SK-N-SH treated with all-trans-retinoic acid at 6 μM for 48 hours (cell line): Measurements from ENCODE around the gene B3GNT5.

ENCODE experiments used
- ATAC-seq: fragments of 200-7000 bp; cut with Tn5 transposase; 3 replicates; pipeline ENCODE4 v1.9.1; 2020; ENCODE audit warnings: mild to moderate bottlenecking, moderate library complexity
- ARNTL ChIP-seq: fragments of 450-650 bp; formaldehyde crosslinking; IDR thresholded peaks from 2 replicates; pipeline ENCODE4 v1.5.0; 2020; ENCODE audit warnings: low read depth, mild to moderate bottlenecking, moderate library complexity, borderline replicate concordance
- BACH2 ChIP-seq: fragments of 250-450 bp; sonication (Bioruptor Pico); IDR thresholded peaks from 2 replicates; pipeline ENCODE4 v1.9.0; 2021; ENCODE audit warnings: mild to moderate bottlenecking, borderline replicate concordance
- CREB5 ChIP-seq: fragments of 250-450 bp; sonication (Bioruptor Pico); IDR thresholded peaks from 2 replicates; pipeline ENCODE4 v1.5.1; 2020; ENCODE audit warnings: low read depth, mild to moderate bottlenecking, moderate library complexity
- CSDC2 ChIP-seq: fragments of 250-450 bp; sonication (Bioruptor Pico); IDR thresholded peaks from 2 replicates; pipeline ENCODE4 v1.5.0; 2020; ENCODE audit warnings: mild to moderate bottlenecking, moderate library complexity
- CSRNP3 ChIP-seq: fragments of 250-450 bp; sonication (Bioruptor Pico); IDR thresholded peaks from 2 replicates; pipeline ENCODE4 v1.5.1; 2021; ENCODE audit warnings: mild to moderate bottlenecking, moderate library complexity
- ESRRG ChIP-seq: fragments of 250-450 bp; sonication (Bioruptor Pico); IDR thresholded peaks from 2 replicates; pipeline ENCODE4 v1.6.1; 2021; ENCODE audit warnings: mild to moderate bottlenecking
- GLIS3 ChIP-seq: fragments of 250-450 bp; sonication (Bioruptor Pico); IDR thresholded peaks from 2 replicates; pipeline ENCODE4 v1.5.0; 2020; ENCODE audit warnings: mild to moderate bottlenecking, moderate library complexity
- ISL1 ChIP-seq: fragments of 250-450 bp; sonication (Bioruptor Pico); IDR thresholded peaks from 2 replicates; pipeline ENCODE4 v2.1.2; 2022; ENCODE audit warnings: mild to moderate bottlenecking, moderate library complexity
- OSR1 ChIP-seq: fragments of 250-450 bp; sonication (Bioruptor Pico); IDR thresholded peaks from 2 replicates; pipeline ENCODE4 v1.8.0; 2022; ENCODE audit warnings: moderate library complexity, mild to moderate bottlenecking, inconsistent platforms
- PATZ1 ChIP-seq: fragments of 250-450 bp; sonication (Bioruptor Pico); IDR thresholded peaks from 2 replicates; pipeline ENCODE4 v1.8.0; 2020; ENCODE audit warnings: mild to moderate bottlenecking, moderate library complexity, borderline replicate concordance
- POU6F1 ChIP-seq: fragments of 250-450 bp; sonication (Bioruptor Pico); IDR thresholded peaks from 2 replicates; pipeline ENCODE4 v1.8.0; 2021; ENCODE audit warnings: low read depth, mild to moderate bottlenecking, moderate library complexity, borderline replicate concordance
- PPARA ChIP-seq: fragments of 250-450 bp; sonication (Bioruptor Pico); IDR thresholded peaks from 2 replicates; pipeline ENCODE4 v1.5.0; 2020; ENCODE audit warnings: mild to moderate bottlenecking, borderline replicate concordance
- RARB ChIP-seq: fragments of 250-450 bp; sonication (Bioruptor Pico); IDR thresholded peaks from 2 replicates; pipeline ENCODE4 v1.8.0; 2021; ENCODE audit warnings: mild to moderate bottlenecking, moderate library complexity
- SNAI2 ChIP-seq: fragments of 250-450 bp; sonication (Bioruptor Pico); IDR thresholded peaks from 2 replicates; pipeline ENCODE4 v1.5.0; 2020; ENCODE audit warnings: mild to moderate bottlenecking, moderate library complexity
- TCF4 ChIP-seq: fragments of 250-450 bp; sonication (Bioruptor Pico); IDR thresholded peaks from 2 replicates; pipeline ENCODE4 v1.8.0; 2021; ENCODE audit warnings: mild to moderate bottlenecking, moderate library complexity, borderline replicate concordance
- TOX ChIP-seq: fragments of 250-450 bp; sonication (Bioruptor Pico); IDR thresholded peaks from 2 replicates; pipeline ENCODE4 v1.8.0; 2021; ENCODE audit warnings: mild to moderate bottlenecking, moderate library complexity, borderline replicate concordance
- TSHZ2 ChIP-seq: fragments of 250-450 bp; sonication (Bioruptor Pico); IDR thresholded peaks from 2 replicates; pipeline ENCODE4 v1.5.0; 2020; ENCODE audit warnings: mild to moderate bottlenecking, moderate library complexity
- ZC3H10 ChIP-seq: fragments of 250-450 bp; sonication (Bioruptor Pico); IDR thresholded peaks from 2 replicates; pipeline ENCODE4 v1.5.1; 2021; ENCODE audit warnings: mild to moderate bottlenecking, moderate library complexity
- ZFP3 ChIP-seq: fragments of 250-450 bp; sonication (Bioruptor Pico); IDR thresholded peaks from 2 replicates; pipeline ENCODE4 v1.5.0; 2020; ENCODE audit warnings: mild to moderate bottlenecking, moderate library complexity
- ZFP30 ChIP-seq: fragments of 450-650 bp; formaldehyde crosslinking; IDR thresholded peaks from 2 replicates; pipeline ENCODE4 v1.5.0; 2022; ENCODE audit warnings: mild to moderate bottlenecking, moderate library complexity
- ZNF565 ChIP-seq: fragments of 450-650 bp; formaldehyde crosslinking; conservative IDR thresholded peaks from 2 replicates; pipeline ENCODE4 v1.5.0; 2020; ENCODE audit warnings: low read depth, mild to moderate bottlenecking, moderate library complexity
- ZNF70 ChIP-seq: fragments of 450-650 bp; formaldehyde crosslinking; IDR thresholded peaks from 2 replicates; pipeline ENCODE4 v1.5.0; 2020; ENCODE audit warnings: mild to moderate bottlenecking, moderate library complexity
- ZNF8 ChIP-seq: fragments of 450-650 bp; formaldehyde crosslinking; IDR thresholded peaks from 2 replicates; pipeline ENCODE4 v1.5.0; 2020; ENCODE audit warnings: mild to moderate bottlenecking, moderate library complexity

Gene B3GNT5

GRCh38 chr3:183259087-183259486 is 6.0 kb downstream of the B3GNT5 start:
- no peak for ATAC-seq
- TF ChIP-seq CSDC2 (CRISPR knock-in tag), result no peak
- no peak for TF ChIP-seq PPARA (CRISPR knock-in tag)
- TF ChIP-seq ZNF8 (CRISPR knock-in tag), result no peak
- TF ChIP-seq POU6F1 (CRISPR knock-in tag), result no peak
- no peak for TF ChIP-seq ISL1 (CRISPR knock-in tag)
- TF ChIP-seq GLIS3 (CRISPR knock-in tag), result no peak
- TF ChIP-seq ZNF70, result no peak
- TF ChIP-seq CREB5 (CRISPR knock-in tag), result no peak
- no peak for TF ChIP-seq ZC3H10 (CRISPR knock-in tag)
- no peak for TF ChIP-seq RARB (CRISPR knock-in tag)
- no peak for TF ChIP-seq ESRRG
- TF ChIP-seq ZNF565 (CRISPR knock-in tag), result no peak
- TF ChIP-seq OSR1 (CRISPR knock-in tag), result no peak
- no peak for TF ChIP-seq PATZ1 (CRISPR knock-in tag)
- no peak for TF ChIP-seq SNAI2 (CRISPR knock-in tag)
- TF ChIP-seq TOX (CRISPR knock-in tag), result no peak
- TF ChIP-seq ZFP3 (CRISPR knock-in tag), result no peak
- TF ChIP-seq BACH2 (CRISPR knock-in tag), result no peak
- TF ChIP-seq ZFP30, result no peak
- no peak for TF ChIP-seq ARNTL (CRISPR knock-in tag)

GRCh38 chr3:183259621-183260020 is 6.6 kb downstream of the B3GNT5 start:
- ATAC-seq, result no peak
- TF ChIP-seq TSHZ2 (no peak), ZNF8 (CRISPR knock-in tag) (no peak), RARB (CRISPR knock-in tag) (no peak), SNAI2 (CRISPR knock-in tag) (no peak), ZNF565 (CRISPR knock-in tag) (no peak), ZNF70 (no peak), TOX (CRISPR knock-in tag) (no peak), GLIS3 (CRISPR knock-in tag) (no peak), ZFP3 (CRISPR knock-in tag) (no peak), POU6F1 (CRISPR knock-in tag) (no peak), CSRNP3 (CRISPR knock-in tag) (no peak), ZFP30 (no peak), CREB5 (CRISPR knock-in tag) (no peak), ARNTL (CRISPR knock-in tag) (no peak), BACH2 (CRISPR knock-in tag) (no peak), TCF4 (CRISPR knock-in tag) (no peak), ISL1 (CRISPR knock-in tag) (no peak), ESRRG (no peak), PATZ1 (CRISPR knock-in tag) (no peak)
